Gastrocnemius medialis (tissue), 4 donors: ENCODE results near the gene PCDH9.

Experiments used
- POLR2A ChIP-seq, 2 donors: fragments of 450-650 bp; IDR thresholded peaks; one replicate each; pipeline ENCODE4 v1.6.1; 2017; ENCODE audit warnings: antibody characterized with exemption in 2 of 2, mild to moderate bottlenecking in 2 of 2, moderate library complexity in 2 of 2
- TF ChIP-seq, protein P1 (sequence below), 5 experiments: fragments of 450-650 bp in 3 of 5; fragments of 200-600 bp in 2 of 5; sonication (generic) in 2 of 5; IDR thresholded peaks in 4 of 5; conservative IDR thresholded peaks in 1 of 5; 1 replicate in 4 of 5; 2 replicates in 1 of 5; pipeline ENCODE4 v1.5.1; 2016 to 2019; ENCODE audit warnings: antibody characterized with exemption in 5 of 5, mild to moderate bottlenecking in 3 of 5, moderate library complexity in 3 of 5

DNA sequence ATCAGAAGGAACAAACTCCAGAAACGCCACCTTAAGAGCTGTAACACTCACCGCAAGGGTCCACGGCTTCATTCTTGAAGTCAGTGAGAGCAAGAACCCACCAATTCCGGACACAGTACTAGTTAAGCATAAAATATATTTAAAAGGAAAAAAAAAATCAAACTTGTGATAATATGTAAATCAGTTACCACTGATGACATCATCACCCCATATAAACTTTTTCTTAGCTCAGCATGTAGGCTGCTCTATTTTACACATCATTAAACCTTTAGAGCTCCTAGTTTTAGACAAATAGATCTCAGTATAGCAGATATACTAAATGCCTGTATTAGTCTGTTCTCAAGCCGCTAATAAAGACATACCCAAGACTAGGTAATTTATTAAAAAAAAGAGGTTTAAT, 668.1 kb downstream of the PCDH9 start:
- TF ChIP-seq, protein P1, sequence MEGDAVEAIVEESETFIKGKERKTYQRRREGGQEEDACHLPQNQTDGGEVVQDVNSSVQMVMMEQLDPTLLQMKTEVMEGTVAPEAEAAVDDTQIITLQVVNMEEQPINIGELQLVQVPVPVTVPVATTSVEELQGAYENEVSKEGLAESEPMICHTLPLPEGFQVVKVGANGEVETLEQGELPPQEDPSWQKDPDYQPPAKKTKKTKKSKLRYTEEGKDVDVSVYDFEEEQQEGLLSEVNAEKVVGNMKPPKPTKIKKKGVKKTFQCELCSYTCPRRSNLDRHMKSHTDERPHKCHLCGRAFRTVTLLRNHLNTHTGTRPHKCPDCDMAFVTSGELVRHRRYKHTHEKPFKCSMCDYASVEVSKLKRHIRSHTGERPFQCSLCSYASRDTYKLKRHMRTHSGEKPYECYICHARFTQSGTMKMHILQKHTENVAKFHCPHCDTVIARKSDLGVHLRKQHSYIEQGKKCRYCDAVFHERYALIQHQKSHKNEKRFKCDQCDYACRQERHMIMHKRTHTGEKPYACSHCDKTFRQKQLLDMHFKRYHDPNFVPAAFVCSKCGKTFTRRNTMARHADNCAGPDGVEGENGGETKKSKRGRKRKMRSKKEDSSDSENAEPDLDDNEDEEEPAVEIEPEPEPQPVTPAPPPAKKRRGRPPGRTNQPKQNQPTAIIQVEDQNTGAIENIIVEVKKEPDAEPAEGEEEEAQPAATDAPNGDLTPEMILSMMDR (IDR thresholded peaks at IDR 0.05 in 4 of 5, conservative IDR thresholded peaks at IDR 0.05 in 1 of 5): no peak
- no peak for TF ChIP-seq POLR2A (IDR thresholded peaks at IDR 0.05)
